Parathyroid adenoma (tissue), 2 donors: ENCODE results near the gene MIR17HG.
"Not testable (repeated sequence)": the region's sequence is repeated elsewhere in the genome, so short reads cannot be mapped to it uniquely, and the experiment has no call there.

Source experiments
- H2AFZ ChIP-seq: fragments of 300-600 bp; sonication (generic); one replicate; pipeline ENCODE4 v1.7.0; 2017; ENCODE audit warnings: antibody characterized with exemption, mild to moderate bottlenecking
- H3K27ac ChIP-seq: fragments of 300-600 bp; sonication (generic); one replicate; pipeline ENCODE4 v1.7.0; 2017
- H3K27me3 ChIP-seq: fragments of 300-600 bp; sonication (generic); one replicate; pipeline ENCODE4 v1.7.0; 2017; ENCODE audit warnings: low read length; ENCODE audit not compliant: control insufficient read depth, insufficient read depth
- H3K36me3 ChIP-seq: fragments of 300-600 bp; sonication (generic); one replicate; pipeline ENCODE4 v1.7.0; 2017; ENCODE audit warnings: low read length; ENCODE audit not compliant: control insufficient read depth, insufficient read depth
- H3K4me1 ChIP-seq: fragments of 300-600 bp; sonication (generic); one replicate; pipeline ENCODE4 v1.7.0; 2017; ENCODE audit warnings: control low read depth
- H3K4me2 ChIP-seq: fragments of 300-600 bp; sonication (generic); one replicate; pipeline ENCODE4 v1.7.0; 2017; ENCODE audit warnings: low read length
- H3K4me3 ChIP-seq: fragments of 300-600 bp; sonication (generic); one replicate; pipeline ENCODE4 v1.7.0; 2017; ENCODE audit warnings: low read depth, low read length
- H3K79me2 ChIP-seq: fragments of 300-600 bp; sonication (generic); one replicate; pipeline ENCODE4 v1.7.0; 2017; ENCODE audit warnings: control low read depth
- H3K9ac ChIP-seq: fragments of 300-600 bp; sonication (generic); one replicate; pipeline ENCODE4 v1.7.0; 2017; ENCODE audit warnings: mild to moderate bottlenecking
- H3K9me3 ChIP-seq: fragments of 300-600 bp; sonication (generic); one replicate; pipeline ENCODE4 v1.7.0; 2017; ENCODE audit warnings: low read length; ENCODE audit not compliant: control insufficient read depth
- CTCF ChIP-seq: fragments of 300-600 bp; sonication (generic); IDR thresholded peaks from one replicate; pipeline ENCODE4 v1.7.0; 2017; ENCODE audit warnings: antibody characterized with exemption, mild to moderate bottlenecking
- donor health status: primary hyperparathyroidism.

The MIR17HG gene

GRCh38 chr13:91313103-91313502, 34.4 kb upstream of the MIR17HG start:
- peak; percentile 26 for TF ChIP-seq CTCF
- Histone ChIP-seq H3K4me2 (no peak overlapping the region), H3K36me3 (no peaks in the 10 kb centered on the region), H3K4me1 (no peaks in the 10 kb centered on the region), H3K9me3 (no peaks in the 10 kb centered on the region), H3K4me3 (no peak overlapping the region), H3K27ac (no peak overlapping the region), H3K9ac (no peak overlapping the region), H3K79me2 (no peaks in the 10 kb centered on the region), H2AFZ (no peak overlapping the region), H3K27me3 (no peaks in the 10 kb centered on the region)

GRCh38 chr13:91313581-91313980, 33.9 kb upstream of the MIR17HG start:
- no peak overlapping the region for H2AFZ ChIP-seq
- no peak overlapping the region for H3K4me3 ChIP-seq
- H3K36me3 ChIP-seq: no peaks in the 10 kb centered on the region
- H3K4me2 ChIP-seq: no peak overlapping the region
- no peak overlapping the region for H3K27ac ChIP-seq
- H3K4me1 ChIP-seq: no peaks in the 10 kb centered on the region
- no peaks in the 10 kb centered on the region for H3K9me3 ChIP-seq
- no peaks in the 10 kb centered on the region for H3K27me3 ChIP-seq
- no peak for TF ChIP-seq CTCF
- no peak overlapping the region for H3K9ac ChIP-seq
- H3K79me2 ChIP-seq: no peaks in the 10 kb centered on the region

- H3K4me2 ChIP-seq: no peak overlapping the region
- no peak for TF ChIP-seq CTCF
- no peaks in the 10 kb centered on the region for H3K9me3 ChIP-seq
- H3K4me1 ChIP-seq: no peaks in the 10 kb centered on the region
- no peak overlapping the region for H3K27ac ChIP-seq
- H3K9ac ChIP-seq: no peak overlapping the region
- no peaks in the 10 kb centered on the region for H3K27me3 ChIP-seq
- H2AFZ ChIP-seq: no peak overlapping the region
- H3K79me2 ChIP-seq: no peaks in the 10 kb centered on the region
- H3K36me3 ChIP-seq: no peaks in the 10 kb centered on the region
- H3K4me3 ChIP-seq: no peak overlapping the region
Observed at GRCh38 chr13:91314888-91315287, 32.6 kb upstream of the MIR17HG start.

- Histone ChIP-seq H3K4me2 (no peak overlapping the region), H2AFZ (no peak overlapping the region), H3K27ac (no peak overlapping the region), H3K36me3 (no peaks in the 10 kb centered on the region), H3K9ac (no peak overlapping the region), H3K79me2 (no peaks in the 10 kb centered on the region), H3K9me3 (no peaks in the 10 kb centered on the region), H3K4me3 (no peak overlapping the region), H3K4me1 (no peaks in the 10 kb centered on the region), H3K27me3 (no peaks in the 10 kb centered on the region)
- TF ChIP-seq CTCF: no peak
Observed at GRCh38 chr13:91318886-91319285, 28.6 kb upstream of the MIR17HG start.

GRCh38 chr13:91319996-91320395, 27.5 kb upstream of the MIR17HG start:
- Histone ChIP-seq H3K79me2 (no peaks in the 10 kb centered on the region), H3K4me3 (no peak overlapping the region), H3K4me2 (no peak overlapping the region), H3K27ac (no peak overlapping the region), H3K36me3 (no peaks in the 10 kb centered on the region), H3K27me3 (no peaks in the 10 kb centered on the region), H2AFZ (no peak overlapping the region), H3K9me3 (no peaks in the 10 kb centered on the region), H3K4me1 (no peaks in the 10 kb centered on the region), H3K9ac (no peak overlapping the region)
- TF ChIP-seq CTCF: no peak

- not testable (repeated sequence) for H3K79me2 ChIP-seq, H2AFZ ChIP-seq, H3K4me3 ChIP-seq, H3K4me2 ChIP-seq, H3K9me3 ChIP-seq, H3K4me1 ChIP-seq, H3K27me3 ChIP-seq, H3K9ac ChIP-seq, H3K36me3 ChIP-seq, H3K27ac ChIP-seq
Observed at GRCh38 chr13:91320990-91321389, 26.5 kb upstream of the MIR17HG start.
